Tibial nerve (tissue), 4 donors: Measurements from ENCODE around the gene LPCAT3.

Experiments used
- CTCF ChIP-seq, 5 experiments: fragments of 200-600 bp in 3 of 5; fragments of 450-650 bp in 2 of 5; sonication (generic) in 3 of 5; IDR thresholded peaks; one replicate each; pipeline ENCODE4 v1.5.1; 2016 to 2019; ENCODE audit warnings: antibody characterized with exemption in 5 of 5, mild to moderate bottlenecking in 3 of 5, moderate library complexity in 2 of 5
- EP300 ChIP-seq, 2 donors: sonication (generic); formaldehyde crosslinking; IDR thresholded peaks; one replicate each; pipeline ENCODE4 v1.6.1; 2017; ENCODE audit warnings: antibody characterized with exemption in 2 of 2, mild to moderate bottlenecking in 1 of 2
- POLR2A ChIP-seq, 2 donors: fragments of 450-650 bp; IDR thresholded peaks; one replicate each; pipeline ENCODE4 v1.6.1; 2017; ENCODE audit warnings: antibody characterized with exemption in 2 of 2, mild to moderate bottlenecking in 2 of 2, moderate library complexity in 2 of 2

- TF ChIP-seq POLR2A (IDR thresholded peaks at IDR 0.05): no peak
- TF ChIP-seq CTCF (IDR thresholded peaks at IDR 0.05): no peak
- peak in 1 of 2 donors; percentile 52 for TF ChIP-seq EP300 (IDR thresholded peaks at IDR 0.05)
Observed at GRCh38 chr12:6936636-6937480, 81.4 kb downstream of the LPCAT3 start.
